NCI-H1048 (cell line): Measurements from ENCODE around the gene ELMO3.

Experiments
- DNase-seq: peaks from one replicate; lab custom pipeline; 2025; lab: John Stamatoyannopoulos, UW

ELMO3 gene

DNA sequence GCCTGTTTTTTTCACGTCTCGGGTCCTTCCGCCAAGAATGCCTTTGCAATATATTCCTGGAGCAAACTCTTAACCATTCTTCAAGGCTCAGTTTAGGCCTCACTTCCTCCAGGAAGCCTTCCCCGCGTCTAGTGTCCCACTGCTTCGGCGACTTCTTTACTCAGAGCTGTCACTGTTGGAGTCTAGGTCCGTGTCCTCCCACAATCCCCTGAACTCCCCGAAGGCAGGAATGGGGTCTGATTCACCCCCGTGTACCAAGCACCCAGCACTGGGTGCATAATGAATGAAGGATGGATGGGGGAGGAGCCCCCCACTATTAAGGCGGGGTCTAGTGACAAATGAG lies 15.7 kb upstream of the ELMO3 start:
- DNase-seq = no peak

DNA sequence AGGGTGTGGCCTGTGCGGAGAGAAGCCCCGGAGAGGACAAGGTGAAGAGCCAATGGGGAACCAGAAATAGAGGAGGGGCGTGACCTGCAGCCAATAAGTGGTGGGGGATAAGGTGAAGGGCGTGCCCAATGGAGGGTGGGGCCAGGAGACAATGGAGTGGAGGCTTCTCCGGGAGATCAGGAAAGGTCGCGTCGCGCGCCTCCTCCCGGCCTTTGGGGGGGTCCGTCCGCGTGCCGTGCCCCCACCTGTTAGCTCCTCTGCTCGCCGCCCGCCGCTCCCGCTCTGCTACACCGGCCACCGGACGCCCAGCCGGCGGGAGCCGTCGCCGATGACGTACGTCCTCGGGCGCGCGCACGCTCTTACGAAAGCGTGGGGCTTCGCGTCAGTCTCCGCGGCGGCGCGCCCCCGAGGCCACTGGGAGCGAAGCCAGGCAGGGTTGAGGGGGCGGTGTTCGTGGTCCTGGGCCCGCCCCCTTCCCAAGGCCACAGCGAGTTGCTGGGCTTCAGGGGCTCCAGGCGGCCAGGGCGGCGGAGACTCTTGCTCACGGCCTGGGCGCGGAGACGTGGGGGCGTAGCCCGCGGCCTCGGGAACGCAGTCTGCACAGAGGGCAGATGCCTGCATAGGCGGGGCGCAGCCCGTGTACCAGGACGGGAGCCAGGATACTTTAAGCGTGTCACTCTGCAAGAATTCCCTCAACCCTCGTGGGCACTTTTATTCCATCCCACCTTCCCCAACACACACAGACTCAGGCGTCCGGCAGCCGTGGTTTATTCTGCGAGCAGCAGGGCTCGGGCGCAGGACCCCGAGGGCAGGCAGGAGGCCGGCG lies 15.1 kb upstream of the ELMO3 start, which contains the start of gene MATCAP1:
Gene MATCAP1, minus strand, starts transcription at position 337 of the 826 bp plus-strand sequence. CDS start 3,353 bp downstream, outside the sequence.
- peak; percentile 62 for DNase-seq

DNA sequence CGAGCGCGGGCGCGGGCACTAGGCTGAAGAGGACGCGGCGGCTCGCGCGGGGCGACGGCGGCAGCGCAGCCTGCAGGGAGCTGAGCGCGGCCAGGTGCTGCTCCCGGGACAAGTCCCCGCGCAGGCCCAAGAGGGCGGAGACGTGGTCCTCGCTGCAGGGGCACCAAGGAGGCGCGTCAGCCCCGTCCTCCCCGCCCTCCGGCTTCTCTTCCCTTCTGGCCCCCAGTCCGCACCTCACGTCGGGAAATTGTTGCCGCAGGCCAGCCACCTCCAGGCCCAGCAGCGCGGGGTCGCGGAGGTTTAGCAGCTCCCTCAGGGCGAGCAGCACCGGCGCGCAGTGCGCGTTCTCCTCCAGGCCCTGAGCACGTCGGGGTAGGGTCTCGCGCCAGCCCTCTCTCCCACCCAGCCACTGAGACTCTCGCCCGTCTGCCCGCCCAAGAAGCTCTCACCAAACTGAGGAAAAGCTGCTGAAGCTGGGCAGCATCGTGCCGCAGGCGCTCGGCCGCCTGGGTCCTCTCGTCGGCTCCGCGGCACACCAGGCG lies 14.4 kb upstream of the ELMO3 start:
- DNase-seq = no peak

DNA sequence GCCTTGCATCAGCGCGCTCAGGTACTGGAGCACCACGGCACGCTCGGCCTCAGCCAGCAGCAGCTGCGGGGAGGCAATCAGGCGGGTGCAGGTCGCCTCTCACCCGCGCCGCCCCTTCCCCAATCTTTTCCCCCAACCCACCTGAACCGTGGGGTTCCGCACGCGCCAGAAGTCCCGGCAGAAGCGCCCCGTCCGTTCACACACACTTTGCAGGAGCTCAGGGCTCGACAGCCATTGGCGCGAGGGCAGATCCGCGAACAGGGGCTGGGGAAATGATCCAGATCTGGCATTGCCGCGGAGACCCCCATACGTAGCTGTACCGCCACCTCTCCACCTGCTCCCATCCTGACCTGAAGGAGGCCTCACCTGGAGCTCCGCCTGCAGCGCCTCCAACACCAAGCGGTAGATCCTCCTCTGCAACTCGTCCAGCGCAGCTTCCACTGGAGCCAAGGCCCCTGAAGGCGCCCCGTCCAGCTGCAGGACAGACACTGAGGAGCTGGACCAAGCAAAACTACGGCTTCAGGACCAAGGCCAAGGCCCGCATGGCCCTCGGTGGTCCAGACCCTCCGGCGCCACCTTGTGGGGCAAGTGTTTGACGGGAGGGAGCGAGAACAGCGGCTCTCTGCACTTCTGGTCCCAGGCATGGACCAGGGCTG lies 13.8 kb upstream of the ELMO3 start:
- no peak for DNase-seq

DNA sequence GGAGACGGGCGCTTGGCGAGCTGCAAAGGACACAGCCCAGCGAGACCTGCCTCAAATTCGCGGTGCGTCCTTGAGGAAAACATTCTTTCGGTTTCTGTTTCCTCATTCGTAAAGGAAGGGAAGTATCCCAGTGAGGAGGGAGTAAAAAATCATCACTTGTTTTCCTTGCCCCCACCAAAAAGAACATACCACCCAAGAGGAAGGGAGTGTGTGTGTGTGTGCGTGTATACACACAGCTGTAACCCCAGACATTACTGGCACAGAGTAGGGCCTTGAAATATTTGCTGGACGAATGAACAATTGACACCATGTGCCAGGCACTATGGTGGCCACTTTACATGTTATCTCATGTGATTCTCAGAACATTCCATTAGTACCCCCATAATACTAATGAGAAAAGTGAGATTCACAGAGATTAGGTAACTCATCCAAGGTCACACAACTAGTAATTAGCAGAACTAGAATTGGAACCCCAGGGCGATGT lies 13.2 kb upstream of the ELMO3 start:
- no peak for DNase-seq

DNA sequence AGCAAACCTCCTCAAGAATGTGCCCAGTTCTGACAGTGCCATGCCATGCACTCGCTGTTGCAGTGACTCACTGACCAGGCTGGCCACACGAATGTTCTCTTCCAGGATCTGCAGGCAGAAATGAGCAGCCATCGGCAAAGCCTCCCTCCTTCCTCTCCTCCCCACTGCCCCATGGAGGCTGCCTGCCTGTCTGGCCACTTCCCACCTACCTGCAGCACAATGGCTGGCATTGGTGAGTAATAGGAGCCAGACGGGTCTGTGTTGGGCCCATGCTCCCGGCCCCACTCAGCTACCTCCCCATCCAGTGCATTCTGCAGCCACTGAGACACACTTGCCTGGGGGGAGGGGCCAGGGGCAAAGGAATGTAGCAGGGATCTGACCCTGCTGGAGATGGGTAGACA lies 12.4 kb upstream of the ELMO3 start:
- DNase-seq = no peak

DNA sequence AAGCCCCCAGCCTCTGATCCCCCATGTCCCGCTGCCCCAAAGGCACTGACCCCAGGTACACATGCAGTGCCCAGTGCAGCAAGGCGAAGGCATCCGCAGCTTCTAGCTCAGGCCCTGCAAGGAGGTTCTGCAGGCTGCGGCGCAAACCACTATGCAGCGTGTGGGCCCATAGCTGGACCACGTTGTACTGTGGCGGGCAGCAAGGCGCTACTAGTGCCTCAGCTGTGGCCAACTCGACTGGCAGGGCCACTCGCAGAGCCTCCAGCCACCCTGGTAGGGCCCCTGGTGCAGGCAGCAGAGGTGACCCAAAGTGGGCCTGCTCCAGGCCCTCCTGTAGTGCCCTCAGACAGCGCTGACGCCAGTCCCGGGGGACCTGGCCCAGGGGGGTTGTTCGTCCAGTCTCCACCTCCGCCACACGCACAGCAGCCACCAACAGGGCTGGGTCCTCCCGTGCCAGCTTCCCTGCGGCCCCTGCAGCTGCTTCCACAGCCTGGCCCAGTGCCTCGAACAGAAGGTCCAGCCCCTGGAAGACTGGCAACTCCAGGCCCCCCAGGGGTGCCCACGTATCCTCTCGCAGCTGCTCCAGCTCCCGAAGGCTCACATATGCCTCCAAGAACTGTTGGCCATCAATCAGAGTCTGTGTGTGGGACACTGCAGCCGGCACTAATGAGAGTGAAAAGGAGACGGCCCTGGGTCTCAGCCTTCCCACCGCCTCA lies 11.6 kb upstream of the ELMO3 start:
- DNase-seq = no peak

DNA sequence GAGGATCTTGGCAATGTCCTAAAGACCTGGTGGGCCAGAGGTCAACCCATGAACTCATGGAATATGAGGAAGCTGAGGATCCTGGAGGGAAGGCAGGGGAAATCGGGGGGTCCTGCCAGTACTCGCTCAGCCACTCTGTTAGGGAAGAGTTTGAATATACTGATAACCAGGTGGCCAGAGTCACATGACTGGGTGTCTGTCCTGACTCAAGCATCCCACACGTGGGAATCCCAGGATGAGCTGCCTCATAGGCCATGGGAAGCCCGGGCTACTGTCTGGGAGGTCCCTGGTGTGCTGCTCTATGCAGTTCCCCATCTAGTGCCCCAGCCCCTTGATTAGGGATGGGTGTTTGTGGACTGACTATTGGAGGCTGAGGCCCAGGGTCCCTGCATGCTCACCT lies 10.6 kb upstream of the ELMO3 start:
- no peak for DNase-seq

DNA sequence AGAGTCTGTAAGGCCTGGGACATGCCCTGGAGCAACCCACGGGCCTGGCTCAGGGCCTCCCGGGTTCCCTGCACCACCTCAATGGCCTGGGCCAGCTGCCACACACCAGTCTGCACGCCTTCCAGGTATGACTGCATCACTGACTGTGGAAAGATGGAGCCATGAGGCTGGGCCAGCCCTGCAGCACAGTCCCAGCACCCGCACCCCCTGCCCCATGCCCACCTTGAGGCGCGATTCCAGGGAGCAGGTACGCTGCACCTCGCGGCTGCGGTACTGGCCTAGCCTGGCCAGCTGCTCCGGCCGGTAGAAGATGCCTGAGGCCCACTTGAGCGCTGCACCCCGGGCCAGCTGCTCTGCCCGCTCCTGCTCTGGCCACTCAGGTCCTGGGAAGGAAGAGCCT lies 10.1 kb upstream of the ELMO3 start:
- DNase-seq = no peak

DNA sequence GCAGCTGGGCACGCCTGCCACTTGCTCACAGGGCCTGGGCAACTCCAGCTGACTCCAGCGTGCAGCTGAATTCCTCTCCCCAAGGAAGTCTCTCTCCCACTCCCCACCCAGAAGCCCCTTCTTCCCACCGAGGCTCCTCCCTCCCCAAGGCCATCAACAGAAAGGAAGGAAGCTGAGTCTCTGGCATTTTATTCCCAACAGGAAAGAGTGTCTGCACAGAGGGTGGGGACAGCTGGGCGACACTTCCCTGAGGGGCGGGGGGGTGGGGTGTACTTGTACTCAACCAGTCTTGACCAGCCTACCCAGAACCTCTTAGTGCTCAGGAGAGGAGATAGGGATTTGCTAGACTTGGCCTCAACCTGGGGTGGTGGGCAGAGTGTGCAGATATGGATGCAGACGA lies 8.9 kb upstream of the ELMO3 start, which contains the start of gene EXOC3L1:
Gene EXOC3L1, minus strand, starts transcription at position 96 of the 400 bp plus-strand sequence. CDS start 460 bp downstream, outside the sequence.
- DNase-seq = no peak

DNA sequence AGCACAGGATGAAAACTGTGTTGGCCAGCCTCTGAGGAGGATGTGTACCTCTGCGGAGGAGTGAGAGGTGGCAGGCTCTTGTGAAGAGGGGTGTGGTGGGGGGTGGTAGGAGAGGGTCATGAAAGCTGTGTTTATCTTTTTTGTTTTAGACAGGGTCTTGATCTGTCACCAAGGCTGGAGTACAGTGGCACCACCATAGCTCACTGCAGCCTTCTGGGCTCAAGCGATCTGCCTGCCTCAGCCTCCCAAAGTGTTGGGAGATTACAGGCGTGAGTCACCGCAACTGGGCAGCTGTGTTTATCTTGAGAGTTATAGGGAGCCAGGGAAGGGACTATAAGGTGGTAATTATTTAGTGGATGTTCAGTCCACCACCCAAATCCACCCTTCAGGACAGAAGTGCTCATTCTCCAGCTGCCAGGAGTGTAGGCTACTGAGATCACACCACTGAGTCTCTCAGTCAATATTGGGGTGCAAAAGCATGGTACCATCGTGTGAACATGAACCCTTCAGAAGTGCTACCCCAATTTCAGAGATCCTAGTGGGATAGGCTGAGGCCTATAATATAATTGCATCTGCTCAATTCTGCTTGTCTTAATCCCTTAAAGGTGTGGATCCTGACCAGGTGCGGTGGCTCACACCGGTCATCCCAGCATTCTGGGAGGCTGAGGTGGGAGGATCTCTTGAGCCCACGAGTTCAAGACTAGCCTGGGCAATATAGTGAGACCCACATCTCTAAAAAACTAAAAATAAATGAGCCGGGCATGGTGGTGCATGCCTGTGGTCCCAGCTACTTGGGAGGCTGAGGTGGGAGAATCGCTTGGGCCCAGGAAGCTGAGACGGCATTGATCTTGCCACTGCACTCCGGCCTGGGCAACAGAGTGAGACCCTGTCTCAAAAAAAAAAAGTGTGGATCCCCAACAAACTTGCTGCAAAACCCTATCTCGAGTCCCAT lies 8.2 kb upstream of the ELMO3 start:
- no peak for DNase-seq

DNA sequence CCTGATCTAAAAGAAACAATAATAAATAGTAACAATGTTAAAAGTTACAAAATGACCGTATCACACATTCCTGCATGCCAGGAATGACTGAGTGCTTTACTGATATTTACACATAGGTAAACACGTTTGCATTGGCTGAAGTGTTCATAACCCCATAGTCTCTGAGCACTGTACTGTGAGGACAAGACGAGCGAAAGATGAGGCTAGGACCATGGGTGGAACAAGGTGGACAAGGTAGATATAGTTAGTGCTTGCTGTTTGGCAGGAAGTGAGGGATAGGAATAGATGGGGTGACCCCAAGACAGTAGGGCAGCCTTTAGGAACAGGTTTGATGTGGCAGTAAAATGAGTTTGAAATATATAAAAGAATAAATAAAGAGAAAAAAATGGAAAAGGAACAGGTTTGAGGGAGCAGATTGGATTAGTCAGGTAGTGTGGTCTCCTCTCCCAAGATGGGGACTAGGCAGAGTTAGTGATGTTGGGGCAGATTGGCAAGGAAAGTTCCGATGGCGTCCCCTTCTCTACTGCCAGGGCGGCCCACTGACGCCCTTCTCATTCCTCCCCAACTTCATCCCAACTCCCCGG lies 7.4 kb upstream of the ELMO3 start:
- no peak for DNase-seq

DNA sequence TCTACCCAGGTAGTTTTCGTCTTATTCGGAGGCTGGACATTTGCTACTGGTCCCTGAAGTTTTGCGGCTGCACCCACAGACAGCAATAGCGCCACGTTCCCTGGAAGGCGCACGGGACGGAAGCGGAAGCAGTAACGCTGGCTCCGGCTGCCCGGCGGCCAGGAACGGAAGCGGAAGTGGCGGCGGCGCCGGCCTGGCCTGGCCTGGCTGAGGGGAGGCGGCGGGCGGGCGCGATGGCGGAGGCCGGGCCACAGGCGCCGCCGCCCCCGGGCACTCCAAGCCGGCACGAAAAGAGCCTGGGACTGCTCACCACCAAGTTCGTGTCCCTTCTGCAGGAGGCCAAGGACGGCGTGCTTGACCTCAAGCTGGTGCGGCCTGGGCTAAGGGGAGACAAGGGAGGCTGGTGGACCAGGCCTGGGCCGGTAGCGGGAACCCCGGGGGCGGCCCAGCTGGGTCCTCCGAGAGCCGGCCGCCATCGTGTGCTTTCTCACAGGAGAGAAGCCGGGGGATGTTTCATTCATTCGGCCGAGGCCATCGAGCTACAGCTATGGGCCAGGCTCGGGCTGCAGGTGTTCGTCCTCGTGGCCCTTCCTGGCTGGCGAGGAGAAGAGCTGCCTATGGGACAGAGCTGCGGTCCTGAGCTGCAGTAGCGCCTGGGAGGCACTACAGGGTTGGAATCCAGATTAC lies 6.8 kb upstream of the ELMO3 start, which contains the start of gene E2F4:
Gene E2F4, plus strand, starts transcription at position 161 of the 687 bp plus-strand sequence. Its CDS starts 73 bp downstream, at position 234.
- DNase-seq = peak; percentile 44

DNA sequence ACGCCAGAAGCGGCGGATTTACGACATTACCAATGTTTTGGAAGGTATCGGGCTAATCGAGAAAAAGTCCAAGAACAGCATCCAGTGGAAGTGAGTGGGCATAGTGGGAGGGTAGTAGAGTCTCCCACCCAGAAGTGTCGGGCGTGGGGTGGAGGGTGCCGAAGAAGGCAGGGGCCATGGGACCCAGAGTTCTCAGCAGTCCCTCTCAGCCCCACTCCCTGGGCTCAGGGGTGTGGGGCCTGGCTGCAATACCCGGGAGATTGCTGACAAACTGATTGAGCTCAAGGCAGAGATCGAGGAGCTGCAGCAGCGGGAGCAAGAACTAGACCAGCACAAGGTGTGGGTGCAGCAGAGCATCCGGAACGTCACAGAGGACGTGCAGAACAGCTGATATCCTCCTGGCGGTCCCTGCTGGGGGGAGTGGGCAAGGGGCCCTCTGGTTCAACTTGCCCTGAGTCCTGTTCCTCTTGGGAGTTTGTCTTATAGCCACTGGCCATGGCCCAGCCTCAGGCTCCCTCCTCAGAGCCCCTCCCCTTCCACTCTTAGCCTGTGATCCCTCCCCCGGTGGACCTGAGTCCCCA lies 6.1 kb upstream of the ELMO3 start:
- DNase-seq = no peak

DNA sequence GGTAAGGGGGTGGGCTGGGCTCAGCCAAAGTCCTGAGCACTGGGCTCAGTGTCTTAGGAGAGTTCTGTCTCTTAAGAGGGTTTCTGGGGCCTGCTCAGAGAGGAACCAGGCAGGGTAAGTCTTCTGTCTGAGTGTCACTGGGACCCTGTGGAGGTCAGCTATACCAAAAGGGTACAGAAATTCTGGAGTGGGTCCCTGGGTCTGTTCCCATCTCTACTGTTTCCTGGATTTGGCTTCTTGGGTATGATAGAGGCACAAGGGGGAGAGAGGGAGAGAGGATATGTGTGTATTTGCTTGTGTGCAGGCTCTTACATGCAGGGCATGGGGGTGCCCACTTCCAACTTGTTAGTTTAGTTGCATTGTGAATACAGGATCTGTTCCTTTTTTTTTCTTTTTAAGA lies 5.4 kb upstream of the ELMO3 start:
- no peak for DNase-seq

DNA sequence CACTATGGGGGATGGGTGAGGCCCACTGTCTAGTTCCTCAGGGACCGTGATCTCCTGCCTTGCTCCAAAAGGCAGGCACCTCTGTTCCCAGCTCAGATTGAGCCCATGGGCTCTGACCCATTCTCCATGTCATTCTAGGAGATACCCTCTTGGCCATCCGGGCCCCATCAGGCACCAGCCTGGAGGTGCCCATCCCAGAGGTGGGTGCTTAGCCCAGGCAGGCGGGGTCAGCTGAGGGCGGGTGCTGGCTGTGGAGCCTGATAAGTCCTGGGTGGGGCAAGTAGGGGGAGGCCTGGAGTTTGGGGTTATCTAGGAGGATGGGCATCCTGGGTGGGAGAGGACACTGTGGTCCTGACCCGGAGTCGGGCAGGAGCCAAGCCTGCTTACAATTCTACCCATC lies 4.7 kb upstream of the ELMO3 start:
- DNase-seq = no peak

DNA sequence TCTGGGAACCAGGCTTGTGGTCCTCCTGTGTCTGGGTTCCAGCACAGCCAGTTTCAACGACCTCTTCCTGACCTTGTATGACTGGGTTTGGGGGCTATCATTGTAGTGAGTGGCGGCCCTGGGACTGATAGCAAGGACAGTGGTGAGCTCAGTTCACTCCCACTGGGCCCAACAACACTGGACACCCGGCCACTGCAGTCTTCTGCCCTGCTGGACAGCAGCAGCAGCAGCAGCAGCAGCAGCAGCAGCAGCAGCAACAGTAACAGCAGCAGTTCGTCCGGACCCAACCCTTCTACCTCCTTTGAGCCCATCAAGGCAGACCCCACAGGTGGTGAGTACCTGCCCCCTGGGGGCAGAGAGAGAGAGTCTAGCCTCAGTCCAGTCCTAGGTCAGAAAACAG lies 3.3 kb upstream of the ELMO3 start:
- DNase-seq = no peak

DNA sequence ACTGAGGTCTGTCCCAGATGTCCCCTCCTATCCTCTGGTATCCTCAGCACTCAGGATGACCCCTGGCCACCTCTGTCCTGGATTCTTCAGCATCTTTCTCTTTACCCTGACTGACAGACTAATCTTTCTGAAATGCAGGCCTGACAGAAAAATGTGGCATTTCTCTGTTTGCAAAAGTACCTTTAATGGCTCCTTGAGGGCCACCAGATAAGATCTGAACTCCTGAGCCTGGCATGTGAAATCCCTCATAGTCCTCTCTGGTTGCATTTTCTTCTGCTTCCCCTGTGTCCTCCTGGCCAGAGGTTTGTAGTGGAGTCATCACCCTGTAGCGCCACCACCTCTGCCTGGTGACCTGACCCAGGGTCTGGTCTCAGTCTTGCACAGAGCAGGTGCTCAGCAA lies 2.0 kb upstream of the ELMO3 start:
- no peak for DNase-seq

DNA sequence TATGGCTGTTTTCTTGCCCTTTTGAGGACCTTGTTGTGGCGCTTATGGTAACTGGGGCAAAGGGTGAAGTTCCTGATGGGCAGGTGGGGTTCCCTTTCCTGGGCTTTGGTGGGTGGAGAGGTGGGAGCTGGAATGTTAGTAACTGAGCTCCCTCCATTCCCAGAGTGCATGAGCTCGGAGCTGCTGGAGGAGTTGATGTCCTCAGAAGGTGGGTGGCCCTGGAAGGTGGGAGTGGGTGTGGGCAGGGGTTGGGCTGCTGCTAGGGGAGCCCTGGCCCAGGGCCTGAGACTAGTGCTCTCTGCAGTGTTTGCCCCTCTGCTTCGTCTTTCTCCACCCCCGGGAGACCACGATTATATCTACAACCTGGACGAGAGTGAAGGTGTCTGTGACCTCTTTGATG lies 1.2 kb upstream of the ELMO3 start:
- no peak for DNase-seq

DNA sequence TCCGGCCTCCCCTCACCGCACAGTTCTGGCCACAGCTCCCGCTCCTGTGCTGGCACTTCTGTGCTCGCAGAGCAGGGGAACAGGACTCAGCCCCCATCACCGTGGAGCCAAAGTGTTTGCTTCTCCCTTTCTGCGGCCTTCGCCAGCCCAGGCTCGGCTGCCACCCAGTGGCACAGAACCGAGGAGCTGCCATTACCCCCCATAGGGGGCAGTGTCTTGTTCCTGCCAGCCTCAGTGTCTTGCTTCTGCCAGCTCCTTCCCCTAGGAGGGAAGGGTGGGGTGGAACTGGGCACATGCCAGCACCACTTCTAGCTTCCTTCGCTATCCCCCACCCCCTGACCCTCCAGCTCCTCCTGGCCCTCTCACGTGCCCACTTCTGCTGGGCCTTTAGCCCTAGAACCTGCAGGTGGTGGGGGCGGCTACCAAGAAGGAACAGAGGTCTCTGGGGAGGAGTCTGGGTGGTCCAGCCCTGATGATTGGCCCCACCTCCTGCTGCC lies 645 bp upstream of the ELMO3 start:
- DNase-seq = no peak
